MM.1S (cell line): ENCODE data around the gene UGT1A5.

Experiments
- EZH2 ChIP-seq: fragments of 300-600 bp; sonication (generic); optimal IDR thresholded peaks from 2 replicates; pipeline ENCODE3; 2017; ENCODE audit warnings: low read depth, mild to moderate bottlenecking, antibody characterized with exemption, low read length, mixed read lengths
- TF ChIP-seq, protein P1 (sequence below): fragments of 300-600 bp; sonication (generic); IDR thresholded peaks from 2 replicates; pipeline ENCODE4 v1.5.1; 2016; ENCODE audit warnings: antibody characterized with exemption, low read length, mixed read lengths

DNA sequence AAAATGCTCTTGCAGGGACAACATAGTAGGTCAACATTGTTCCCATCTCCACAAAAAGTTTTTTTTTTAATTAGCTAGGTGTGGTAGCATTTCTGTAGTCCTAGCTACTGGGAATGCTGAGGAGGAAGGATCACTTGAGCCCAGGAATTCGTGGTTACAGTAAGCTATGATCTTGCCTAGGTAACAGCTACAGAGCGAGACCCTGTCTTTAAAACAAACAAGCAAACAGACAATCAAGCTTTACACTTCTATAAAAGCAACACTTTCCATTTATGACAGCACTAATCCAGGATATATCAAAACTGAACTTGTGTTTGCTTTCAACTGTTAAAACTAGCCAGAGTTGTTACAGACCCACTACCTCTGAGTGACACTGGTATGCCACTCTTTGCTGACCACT lies 28.2 kb downstream of the UGT1A5 start:
- TF ChIP-seq, protein P1, sequence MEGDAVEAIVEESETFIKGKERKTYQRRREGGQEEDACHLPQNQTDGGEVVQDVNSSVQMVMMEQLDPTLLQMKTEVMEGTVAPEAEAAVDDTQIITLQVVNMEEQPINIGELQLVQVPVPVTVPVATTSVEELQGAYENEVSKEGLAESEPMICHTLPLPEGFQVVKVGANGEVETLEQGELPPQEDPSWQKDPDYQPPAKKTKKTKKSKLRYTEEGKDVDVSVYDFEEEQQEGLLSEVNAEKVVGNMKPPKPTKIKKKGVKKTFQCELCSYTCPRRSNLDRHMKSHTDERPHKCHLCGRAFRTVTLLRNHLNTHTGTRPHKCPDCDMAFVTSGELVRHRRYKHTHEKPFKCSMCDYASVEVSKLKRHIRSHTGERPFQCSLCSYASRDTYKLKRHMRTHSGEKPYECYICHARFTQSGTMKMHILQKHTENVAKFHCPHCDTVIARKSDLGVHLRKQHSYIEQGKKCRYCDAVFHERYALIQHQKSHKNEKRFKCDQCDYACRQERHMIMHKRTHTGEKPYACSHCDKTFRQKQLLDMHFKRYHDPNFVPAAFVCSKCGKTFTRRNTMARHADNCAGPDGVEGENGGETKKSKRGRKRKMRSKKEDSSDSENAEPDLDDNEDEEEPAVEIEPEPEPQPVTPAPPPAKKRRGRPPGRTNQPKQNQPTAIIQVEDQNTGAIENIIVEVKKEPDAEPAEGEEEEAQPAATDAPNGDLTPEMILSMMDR = no peak
- no peak for TF ChIP-seq EZH2
